PC-3 (cell line): ENCODE data around the gene SF3B1. TPM values are rescaled to one million over a fixed set of nuclear protein-coding genes. Genes with fewer than 3 reads are reported as not detected.

Source experiments
- ATAC-seq: fragments of 200-7000 bp; cut with Tn5 transposase; 2 replicates; pipeline ENCODE4 v1.9.1; 2020; ENCODE audit warnings: mild to moderate bottlenecking, moderate library complexity
- BruUV-seq: library from RNA; stranded (reverse); fragments of 400-500 nt; replicated peaks from 2 replicates; lab custom pipeline; 2021; lab: Mats Ljungman, UMichigan
- CTCF ChIA-PET: fragments of 300-600 bp; sonication (Branson Sonifier 250); formaldehyde crosslinking; loops from one replicate; lab custom pipeline; 2022; ENCODE audit warnings: antibody characterized with exemption; lab: Charles Lee
- POLR2A ChIA-PET: fragments of 300-600 bp; sonication (Branson Sonifier 250); formaldehyde crosslinking; loops from one replicate; lab custom pipeline; 2022; ENCODE audit warnings: antibody characterized with exemption; ENCODE audit not compliant: unreplicated experiment; lab: Charles Lee
- DNase-seq: peaks from one replicate; pipeline ENCODE4 v3.0.0-alpha.2; 2015
- H2AFZ ChIP-seq: fragments of 300-600 bp; sonication (generic); 2 replicates; pipeline ENCODE4 v1.6.0; 2016; ENCODE audit warnings: antibody characterized with exemption, low read length
- H3F3A ChIP-seq: fragments of 300-600 bp; sonication (generic); one replicate; pipeline ENCODE4 v1.6.0; 2017; ENCODE audit warnings: antibody characterized with exemption, low read length, control low read depth, mild to moderate bottlenecking; ENCODE audit not compliant: unreplicated experiment
- H3K27ac ChIP-seq: fragments of 300-600 bp; sonication (generic); 2 replicates; pipeline ENCODE4 v1.5.1; 2016; ENCODE audit warnings: mild to moderate bottlenecking, low read length
- H3K27me3 ChIP-seq: fragments of 300-600 bp; sonication (generic); 2 replicates; pipeline ENCODE4 v1.6.1; 2016; ENCODE audit warnings: low read length, mixed read lengths
- H3K36me3 ChIP-seq: fragments of 300-600 bp; sonication (generic); 2 replicates; pipeline ENCODE4 v1.6.1; 2016; ENCODE audit warnings: low read depth, mixed run types, low read length, mixed read lengths
- H3K4me1 ChIP-seq: fragments of 300-600 bp; sonication (generic); 2 replicates; pipeline ENCODE4 v1.5.1; 2016; ENCODE audit warnings: low read length; ENCODE audit not compliant: insufficient read depth
- H3K4me2 ChIP-seq: fragments of 300-600 bp; sonication (generic); 2 replicates; pipeline ENCODE4 v1.6.0; 2016; ENCODE audit warnings: low read length
- H3K4me3 ChIP-seq: fragments of 300-600 bp; sonication (generic); 2 replicates; pipeline ENCODE4 v1.5.1; 2016; ENCODE audit warnings: mild to moderate bottlenecking, low read length, mixed read lengths
- H3K79me2 ChIP-seq: fragments of 300-600 bp; sonication (generic); 2 replicates; pipeline ENCODE4 v1.6.1; 2017; ENCODE audit warnings: low read length, mixed read lengths
- H3K9ac ChIP-seq: fragments of 300-600 bp; sonication (generic); 2 replicates; pipeline ENCODE4 v1.6.0; 2016; ENCODE audit warnings: mild to moderate bottlenecking, low read length
- H3K9me2 ChIP-seq: fragments of 300-600 bp; sonication (generic); replicated peaks from 2 replicates; pipeline ENCODE4 v1.6.1; 2016; ENCODE audit warnings: mixed run types, low read length, mixed read lengths
- H3K9me3 ChIP-seq: fragments of 300-600 bp; sonication (generic); 2 replicates; pipeline ENCODE4 v1.6.1; 2016; ENCODE audit warnings: low read length, mixed read lengths
- H4K20me1 ChIP-seq: fragments of 300-600 bp; sonication (generic); 2 replicates; pipeline ENCODE4 v1.6.1; 2016; ENCODE audit warnings: low read length, mixed read lengths
- CTCF ChIP-seq: fragments of 300-600 bp; sonication (generic); conservative IDR thresholded peaks from 2 replicates; pipeline ENCODE4 v1.5.1; 2017; ENCODE audit warnings: antibody characterized with exemption, low read depth, mild to moderate bottlenecking, low read length
- EZH2 ChIP-seq: fragments of 300-600 bp; sonication (generic); IDR thresholded peaks from one replicate; pipeline ENCODE4 v1.6.1; 2017; ENCODE audit warnings: antibody characterized with exemption, mild to moderate bottlenecking, low read length; ENCODE audit not compliant: unreplicated experiment
- EZH2phosphoT487 ChIP-seq: fragments of 300-600 bp; sonication (generic); IDR thresholded peaks from 2 replicates; pipeline ENCODE4 v1.6.1; 2018; ENCODE audit warnings: mild to moderate bottlenecking, antibody characterized with exemption, low read length, borderline replicate concordance
- intact Hi-C: fragments of 100-400 bp; cut with micrococcal nuclease; formaldehyde crosslinking; loops from 2 replicates; pipeline ENCODE4 v1.9.0; 2023
- total RNA-seq: library from RNA; depleted of rRNA; stranded (reverse); fragments of >200 nt; gene quantifications from 2 replicates; pipeline ENCODE4 v1.2.3, GENCODE V29; 2014

Gene SF3B1
- total RNA-seq, 1 experiment from 2014 or later, result 143 TPM

- POLR2A ChIA-PET, result no interaction called here
- ATAC-seq, result no peak
These were observed 45.6 kb upstream of the SF3B1 start for GRCh38 chr2:197480165-197481036.

GRCh38 chr2:197477797-197478196 lies 43.0 kb upstream of the SF3B1 start:
- Histone ChIP-seq H3K4me1 (no peaks in the 10 kb centered on the region), H3F3A (no peaks in the 10 kb centered on the region), H3K4me2 (no peak overlapping the region), H3K9ac (no peak overlapping the region), H3K27ac (no peak overlapping the region), H3K4me3 (no peak overlapping the region), H4K20me1 (no peaks in the 10 kb centered on the region), H3K27me3 (no peaks in the 10 kb centered on the region), H3K9me2 (no peaks in the 10 kb centered on the region), H3K9me3 (no peaks in the 10 kb centered on the region), H2AFZ (no peak overlapping the region), H3K36me3 (peaks cover 20% of the 10 kb centered on the region), H3K79me2 (no peaks in the 10 kb centered on the region)
- no peak for ATAC-seq
- no peak for DNase-seq
- BruUV-seq, result no TSS peak
- CTCF ChIA-PET, result no interaction called here
- intact Hi-C loops, result no loop called here
- POLR2A ChIA-PET, result no interaction called here
- TF ChIP-seq EZH2, result no peak
- TF ChIP-seq CTCF, result no peak
- no peak for TF ChIP-seq EZH2phosphoT487

More at GRCh38 chr2:197480165-197481036, 45.6 kb upstream of the SF3B1 start:
- Histone ChIP-seq H3K4me1 (no peaks in the 10 kb centered on the region), H3F3A (peaks cover 5% of the 10 kb centered on the region), H3K4me3 (no peak overlapping the region), H3K9ac (no peak overlapping the region), H3K27ac (no peak overlapping the region), H3K36me3 (peaks cover 16% of the 10 kb centered on the region), H3K9me2 (no peaks in the 10 kb centered on the region), H3K79me2 (no peaks in the 10 kb centered on the region), H3K9me3 (peaks cover 10% of the 10 kb centered on the region; the same call in 1 of the 2 replicates), H3K4me2 (no peak overlapping the region), H3K27me3 (no peaks in the 10 kb centered on the region), H4K20me1 (no peaks in the 10 kb centered on the region), H2AFZ (no peak overlapping the region)
- no peak for TF ChIP-seq EZH2phosphoT487
- TF ChIP-seq EZH2, result no peak
- no peak for TF ChIP-seq CTCF
- CTCF ChIA-PET, result no interaction called here
- BruUV-seq, result no TSS peak
- DNase-seq, result no peak
- intact Hi-C loops, result no loop called here

- H3K9me3 ChIP-seq, result no peaks in the 10 kb centered on the region
- ATAC-seq (no peak), DNase-seq (no peak)
- H3K9ac ChIP-seq, result no peak overlapping the region
- POLR2A ChIA-PET, result no interaction called here
- CTCF ChIA-PET, result no interaction called here
- no peaks in the 10 kb centered on the region for H4K20me1 ChIP-seq
- H3K4me2 ChIP-seq, result no peak overlapping the region
- H3K27ac ChIP-seq, result no peak overlapping the region
- no TSS peak for BruUV-seq
- H3K4me1 ChIP-seq, result no peaks in the 10 kb centered on the region
- peaks cover 34% of the 10 kb centered on the region for H3K36me3 ChIP-seq
- H2AFZ ChIP-seq, result no peak overlapping the region
- TF ChIP-seq CTCF, result no peak
- TF ChIP-seq EZH2, result no peak
- no peak for TF ChIP-seq EZH2phosphoT487
- H3K27me3 ChIP-seq, result no peaks in the 10 kb centered on the region
- no peaks in the 10 kb centered on the region for H3K79me2 ChIP-seq
- intact Hi-C loops, result no loop called here
- H3K4me3 ChIP-seq, result no peak overlapping the region
- H3F3A ChIP-seq, result no peaks in the 10 kb centered on the region
- H3K9me2 ChIP-seq, result no peaks in the 10 kb centered on the region
These were observed 37.3 kb upstream of the SF3B1 start for GRCh38 chr2:197472166-197472565.
